HG03159 (cell line): ENCODE measurements around the gene SH3BP5L.
"Not testable (repeated sequence)": the region's sequence is repeated elsewhere in the genome, so short reads cannot be mapped to it uniquely, and the experiment has no call there.

Experiments
- ATAC-seq: cut with Tn5 transposase; IDR thresholded peaks from one replicate; pipeline ENCODE4 v1.9.1; 2021; ENCODE audit warnings: mild to moderate bottlenecking, moderate library complexity; ENCODE audit not compliant: unreplicated experiment

Gene SH3BP5L

GRCh38 chr1:248830718-248831017 lies 5.0 kb upstream of the SH3BP5L start:
- not testable (repeated sequence) for ATAC-seq

- ATAC-seq: no peak
Observed at GRCh38 chr1:248828845-248829244, 3.1 kb upstream of the SH3BP5L start.

GRCh38 chr1:248825573-248825908 lies 174 bp downstream of the SH3BP5L start:
- ATAC-seq: peak; percentile 3

- no peak for ATAC-seq
Observed at GRCh38 chr1:248825136-248825535, 579 bp downstream of the SH3BP5L start.

- no peak for ATAC-seq
Observed at GRCh38 chr1:248824701-248825100, 1.0 kb downstream of the SH3BP5L start.

GRCh38 chr1:248824301-248824700 lies 1.4 kb downstream of the SH3BP5L start:
- no peak for ATAC-seq

GRCh38 chr1:248823517-248824001 lies 2.2 kb downstream of the SH3BP5L start:
- ATAC-seq: no peak

GRCh38 chr1:248822148-248823032 lies 3.3 kb downstream of the SH3BP5L start:
- ATAC-seq: peak; percentile 23

GRCh38 chr1:248821641-248822040 lies 4.1 kb downstream of the SH3BP5L start:
- ATAC-seq: no peak

GRCh38 chr1:248821101-248821500 lies 4.6 kb downstream of the SH3BP5L start:
- ATAC-seq: no peak

- no peak for ATAC-seq
Observed at GRCh38 chr1:248820041-248820585, 5.6 kb downstream of the SH3BP5L start.

- ATAC-seq: no peak
Observed at GRCh38 chr1:248818505-248819374, 7.0 kb downstream of the SH3BP5L start.

- no peak for ATAC-seq
Observed at GRCh38 chr1:248817065-248817464, 8.7 kb downstream of the SH3BP5L start.

- ATAC-seq: no peak
Observed at GRCh38 chr1:248816042-248816851, 9.5 kb downstream of the SH3BP5L start.

- no peak for ATAC-seq
Observed at GRCh38 chr1:248815407-248816034, 10.2 kb downstream of the SH3BP5L start.

GRCh38 chr1:248814351-248814750 lies 11.4 kb downstream of the SH3BP5L start:
- no peak for ATAC-seq

- no peak for ATAC-seq
Observed at GRCh38 chr1:248813546-248813945, 12.2 kb downstream of the SH3BP5L start.

- no peak for ATAC-seq
Observed at GRCh38 chr1:248812736-248813425, 12.8 kb downstream of the SH3BP5L start.
